Stimulated activated CD8-positive, alpha-beta memory T cell treated with anti-CD3 and anti-CD28 coated beads, Interleukin-4, amount 100 ng/mL, for 1 hour (primary cell): ENCODE results near the gene DPP7.

Experiments used
- DNase-seq, 2 donors: peaks; one replicate each; pipeline ENCODE4 v3.0.0-alpha.2; 2020; ENCODE audit warnings: low read depth in 2 of 2, low spot score in 1 of 2

Gene DPP7

DNA sequence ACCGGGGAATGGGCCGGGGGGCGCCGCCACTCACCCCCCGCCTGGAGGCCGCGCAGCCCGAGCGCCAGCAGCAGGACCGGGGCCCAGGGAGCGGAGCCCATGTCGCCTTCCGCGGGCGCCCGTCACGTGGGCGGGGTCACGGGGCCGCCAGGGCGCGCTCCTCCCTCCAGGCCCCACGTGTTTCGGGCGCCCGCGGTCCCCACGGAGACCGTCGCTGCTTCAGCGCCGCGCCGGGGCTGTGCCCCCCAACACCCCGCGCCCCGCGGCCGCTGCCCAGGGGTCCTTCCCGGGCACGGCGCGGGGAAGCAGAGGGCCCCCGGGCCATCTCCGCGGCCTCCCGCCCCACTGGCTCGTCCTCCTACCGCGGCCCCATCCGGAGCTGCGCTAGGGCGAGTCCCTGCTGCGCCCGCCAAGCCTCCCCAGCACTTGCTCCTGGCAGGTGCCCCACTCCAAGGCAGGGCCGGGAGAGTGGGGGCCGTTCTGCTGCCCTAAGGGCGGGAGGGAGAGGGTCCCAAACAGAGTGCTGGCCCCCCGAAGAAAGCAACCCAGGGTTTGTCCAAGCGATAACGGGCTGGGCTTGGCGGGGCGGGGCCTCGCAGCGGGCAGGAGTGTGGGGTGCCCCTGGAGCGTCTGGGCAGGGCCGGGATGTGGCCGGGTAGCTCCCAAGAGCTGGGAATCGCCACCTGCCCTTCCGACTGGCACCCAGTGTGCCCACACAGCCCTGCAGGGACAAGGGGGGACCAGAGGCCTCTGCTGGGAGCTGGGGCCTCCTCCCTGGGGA, at the start of gene DPP7:
Gene DPP7 (minus strand): TSS at position 121 of the 781 bp plus-strand sequence. CDS start 20 bp downstream, at position 101.
- peak; percentile 52 to 60 for DNase-seq

DNA sequence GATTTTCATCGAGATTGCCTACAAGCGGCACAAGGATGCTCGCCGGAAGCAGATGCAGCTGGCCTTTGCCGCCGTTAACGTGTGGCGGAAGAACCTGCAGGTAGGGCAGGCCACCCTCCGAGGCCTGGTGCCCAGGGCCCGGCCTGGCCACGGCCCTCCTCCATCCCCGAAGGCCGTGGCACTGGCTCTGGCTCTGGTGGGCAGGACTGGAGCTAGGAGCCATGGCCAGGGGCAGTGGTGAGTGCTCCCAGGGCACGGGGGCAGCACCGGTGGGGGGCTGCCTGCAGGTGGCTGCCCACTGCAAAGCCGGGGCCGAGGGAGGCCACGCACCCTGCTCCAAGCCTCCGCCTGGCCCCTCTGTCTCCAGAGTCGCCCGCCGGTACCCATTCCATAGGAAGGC, 49.3 kb upstream of the DPP7 start:
- DNase-seq = no peak

DNA sequence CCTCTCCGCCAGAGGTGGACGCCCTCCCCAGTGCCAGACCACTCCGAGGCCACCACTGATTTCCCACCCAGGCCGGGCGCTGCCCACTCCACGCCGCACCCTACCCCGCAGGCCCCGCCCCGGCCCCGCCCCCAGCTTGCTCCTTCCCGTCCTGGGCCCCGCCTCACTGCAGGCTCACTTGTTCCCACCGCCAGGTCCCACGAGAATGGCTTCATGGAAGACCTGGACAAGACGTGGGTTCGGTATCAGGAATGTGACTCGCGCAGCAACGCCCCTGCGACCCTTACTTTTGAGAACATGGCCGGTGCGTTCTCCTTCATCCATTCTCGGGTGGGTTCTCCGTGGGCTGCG, 48.8 kb upstream of the DPP7 start:
- no peak for DNase-seq

DNA sequence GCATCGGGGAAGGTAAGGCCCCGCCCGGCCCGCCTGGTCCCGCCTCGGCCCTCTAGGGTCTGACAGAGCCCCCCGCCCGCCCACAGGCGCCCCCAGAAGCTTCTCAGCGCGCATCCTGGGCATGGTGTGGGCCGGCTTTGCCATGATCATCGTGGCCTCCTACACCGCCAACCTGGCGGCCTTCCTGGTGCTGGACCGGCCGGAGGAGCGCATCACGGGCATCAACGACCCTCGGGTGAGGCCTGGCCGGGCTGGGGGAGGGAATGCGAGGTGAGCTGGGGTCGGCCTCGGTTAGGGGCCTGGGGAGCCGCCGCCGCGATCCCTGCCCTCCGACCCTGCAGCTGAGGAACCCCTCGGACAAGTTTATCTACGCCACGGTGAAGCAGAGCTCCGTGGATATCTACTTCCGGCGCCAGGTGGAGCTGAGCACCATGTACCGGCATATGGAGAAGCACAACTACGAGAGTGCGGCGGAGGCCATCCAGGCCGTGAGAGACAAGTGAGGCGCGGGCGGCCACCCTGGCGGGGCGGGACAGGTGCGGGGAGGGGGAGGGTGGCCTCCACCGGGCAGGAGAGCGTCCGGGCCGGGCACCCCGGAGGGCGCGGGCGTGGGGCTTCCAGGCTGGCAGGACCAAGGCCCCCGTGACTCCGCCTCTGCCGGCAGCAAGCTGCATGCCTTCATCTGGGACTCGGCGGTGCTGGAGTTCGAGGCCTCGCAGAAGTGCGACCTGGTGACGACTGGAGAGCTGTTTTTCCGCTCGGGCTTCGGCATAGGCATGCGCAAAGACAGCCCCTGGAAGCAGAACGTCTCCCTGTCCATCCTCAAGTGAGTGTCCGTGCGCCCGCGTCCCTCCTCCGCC, 48.2 kb upstream of the DPP7 start:
- no peak for DNase-seq

- no peak for DNase-seq
Measured at GRCh38 chr9:137161558-137162486, 47.3 kb upstream of the DPP7 start.

- DNase-seq = no peak
Measured at GRCh38 chr9:137160716-137161557, 46.4 kb upstream of the DPP7 start.

DNA sequence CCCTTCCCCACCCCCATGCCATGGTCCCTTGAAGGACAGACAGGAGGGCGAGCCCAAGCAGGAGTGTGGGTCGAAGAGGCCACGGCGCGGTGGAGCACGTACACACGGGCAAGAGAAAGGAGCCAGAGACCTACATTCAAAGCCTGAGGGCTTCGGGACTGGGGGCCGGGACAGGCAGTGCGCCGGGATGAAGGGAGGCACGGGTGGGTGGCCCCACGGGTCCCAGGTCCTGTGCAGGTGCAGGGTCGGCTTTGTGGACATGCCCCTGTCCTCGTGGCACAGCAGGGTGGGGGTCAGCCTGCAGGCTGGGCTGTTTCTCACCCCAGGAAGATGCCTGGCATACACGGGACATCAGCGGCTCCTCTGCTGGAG, 45.5 kb upstream of the DPP7 start:
- no peak for DNase-seq

DNA sequence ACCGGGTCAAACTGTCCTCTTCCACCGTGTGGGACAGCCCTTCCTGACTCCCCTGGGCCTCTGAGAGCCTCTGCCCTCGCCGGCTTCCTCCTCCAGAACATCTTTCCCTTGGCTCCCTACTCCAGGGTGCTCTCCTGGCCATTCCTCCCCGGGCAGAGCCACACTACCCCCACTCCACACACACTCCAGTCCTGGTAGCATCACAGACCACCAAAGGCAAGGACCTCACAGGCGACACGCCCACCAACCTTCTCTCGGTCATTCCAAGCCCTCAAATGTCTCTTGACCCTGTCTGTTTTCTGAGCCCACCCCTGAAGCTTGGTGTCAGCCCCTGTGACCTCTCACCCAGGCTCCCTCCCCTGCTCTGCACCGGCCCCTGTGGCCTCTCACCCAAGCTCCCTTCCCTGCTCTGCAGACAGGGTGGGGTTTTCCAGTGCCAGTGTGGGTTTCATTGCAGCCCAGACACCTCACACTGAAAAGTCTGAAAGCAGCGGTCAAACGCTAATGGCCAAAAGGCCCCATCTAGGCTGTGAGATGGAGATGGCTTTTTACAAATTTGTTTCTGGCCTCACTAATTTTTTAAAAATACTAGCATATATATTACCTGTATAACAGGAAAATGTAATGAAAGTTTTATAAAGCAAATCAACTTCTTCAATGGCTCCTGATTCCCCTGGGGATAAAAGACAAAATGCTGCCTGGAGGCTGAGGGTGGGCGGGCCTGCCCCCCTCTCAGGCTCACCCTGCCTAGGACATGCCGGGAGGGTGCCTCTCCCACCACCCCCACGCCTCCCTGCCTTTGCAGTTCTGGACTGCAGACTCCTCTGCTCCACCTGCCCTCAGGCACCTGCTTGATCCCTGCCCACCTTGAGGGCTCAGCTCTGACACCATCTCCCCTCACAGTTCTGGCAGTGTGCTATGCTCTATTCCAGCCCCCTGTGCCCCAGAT, 44.8 kb upstream of the DPP7 start:
- DNase-seq = no peak

DNA sequence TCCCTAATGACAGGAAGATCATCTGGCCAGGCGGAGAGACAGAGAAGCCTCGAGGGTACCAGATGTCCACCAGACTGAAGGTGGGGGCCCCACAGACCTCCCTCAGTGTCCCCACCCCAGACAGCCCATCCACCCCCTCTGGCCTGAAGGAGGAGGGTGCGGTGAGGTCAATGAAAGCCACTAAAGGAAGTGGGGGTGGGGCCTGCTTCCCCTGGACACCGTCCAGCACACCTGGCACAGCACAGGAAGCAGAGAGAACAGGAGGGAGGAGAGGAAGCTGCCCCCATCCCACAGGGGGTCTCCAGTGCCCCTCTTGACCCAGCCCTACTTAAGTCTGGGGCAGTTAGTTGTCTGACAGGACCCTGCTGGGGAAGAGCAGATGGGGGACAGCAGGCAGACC, 44.1 kb upstream of the DPP7 start:
- DNase-seq = no peak

- no peak for DNase-seq
Measured at GRCh38 chr9:137157618-137158415, 43.3 kb upstream of the DPP7 start.

- DNase-seq = peak; percentile 26 to 41
Measured at GRCh38 chr9:137156567-137157375, 42.2 kb upstream of the DPP7 start.

DNA sequence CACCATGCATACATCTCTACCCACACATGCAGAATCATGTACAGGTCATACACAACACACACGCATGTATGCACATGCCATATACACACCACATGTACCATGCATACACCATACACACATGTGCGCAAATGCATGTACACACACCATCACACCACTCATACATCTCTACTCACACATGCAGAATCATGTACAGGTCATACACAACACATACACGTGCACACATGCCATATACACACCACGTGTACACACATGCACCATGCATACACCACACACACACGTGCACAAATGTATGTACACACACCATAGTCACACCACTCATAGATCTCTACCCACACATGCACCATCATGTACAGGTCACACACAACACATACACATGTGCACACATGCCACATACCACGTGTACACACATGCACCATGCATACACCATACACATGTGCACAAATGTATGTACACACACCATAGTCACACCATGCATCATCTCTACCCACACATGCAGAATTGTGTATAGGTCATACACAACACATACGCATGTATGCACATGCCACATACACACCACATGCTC, 38.4 kb upstream of the DPP7 start:
- no peak for DNase-seq

DNA sequence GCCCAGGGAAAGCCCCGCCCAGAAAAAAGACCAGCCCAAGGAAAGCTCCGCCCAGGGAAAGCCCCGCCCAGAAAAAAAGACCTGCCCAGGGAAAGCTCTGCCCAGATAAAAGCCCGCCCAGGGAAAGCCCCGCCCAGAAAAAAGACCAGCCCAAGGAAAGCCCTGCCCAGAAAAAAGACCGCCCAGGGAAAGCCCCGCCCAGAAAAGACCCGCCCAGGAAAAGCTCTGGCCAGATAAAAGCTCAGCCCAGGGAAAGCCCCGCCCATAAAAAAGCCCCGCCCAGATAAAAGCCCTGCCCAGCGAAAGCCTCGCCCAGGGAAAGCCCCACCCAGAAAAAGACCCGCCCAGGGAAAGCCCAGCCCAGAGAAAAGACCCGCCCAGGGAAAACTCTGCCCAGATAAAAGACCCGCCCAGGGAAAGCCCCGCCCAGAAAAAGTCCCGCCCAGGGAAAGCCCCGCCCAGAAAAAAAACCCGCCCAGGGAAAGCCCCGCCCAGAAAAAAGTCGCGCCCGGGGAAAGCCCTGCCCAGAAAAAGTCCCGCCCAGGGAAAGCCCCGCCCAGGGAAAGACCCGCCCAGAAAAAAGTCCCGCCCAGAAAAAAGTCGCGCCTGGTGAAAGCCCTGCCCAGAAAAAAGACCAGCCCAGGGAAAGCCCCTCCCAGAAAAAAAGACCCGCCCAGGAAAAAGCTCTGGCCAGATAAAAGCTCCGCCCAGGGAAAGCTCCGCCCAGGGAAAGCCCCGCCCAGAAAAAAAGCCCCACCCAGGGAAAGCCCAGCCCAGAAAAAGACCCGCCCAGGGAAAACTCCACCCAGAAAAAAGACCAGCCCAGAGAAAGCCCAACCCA, 36.3 kb upstream of the DPP7 start:
- DNase-seq = no peak

DNA sequence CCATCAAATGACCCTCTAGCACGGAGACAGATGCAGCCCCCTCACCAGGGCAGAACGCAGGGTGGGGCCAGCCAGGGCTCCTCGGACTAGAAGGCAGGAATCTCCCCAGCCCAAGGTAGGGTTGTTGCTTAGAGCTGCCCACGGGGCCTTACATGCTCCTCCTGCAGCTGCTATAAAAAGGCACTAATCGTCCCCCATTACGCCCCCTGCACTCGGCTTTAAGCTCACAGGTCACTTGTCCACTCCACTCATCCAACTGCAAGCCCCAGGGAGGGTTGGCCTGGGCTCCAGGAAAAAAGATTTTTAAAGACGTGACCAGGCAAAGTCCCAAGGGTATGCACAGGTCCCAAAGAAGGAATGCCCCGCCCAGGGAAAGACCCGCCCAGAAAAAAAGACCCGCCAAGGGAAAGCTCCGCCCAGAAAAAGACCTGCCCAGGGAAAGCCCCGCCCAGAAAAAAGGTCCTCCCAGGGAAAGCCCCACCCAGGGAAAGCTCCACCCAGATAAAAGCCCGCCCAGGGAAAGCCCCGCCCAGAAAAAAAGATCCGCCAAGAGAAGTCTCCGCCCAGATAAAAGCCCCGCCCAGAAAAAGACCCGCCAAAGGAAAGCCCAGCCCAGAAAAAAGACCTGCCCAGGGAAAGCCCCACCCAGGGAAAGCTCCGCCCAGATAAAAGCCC, 35.5 kb upstream of the DPP7 start:
- no peak for DNase-seq

DNA sequence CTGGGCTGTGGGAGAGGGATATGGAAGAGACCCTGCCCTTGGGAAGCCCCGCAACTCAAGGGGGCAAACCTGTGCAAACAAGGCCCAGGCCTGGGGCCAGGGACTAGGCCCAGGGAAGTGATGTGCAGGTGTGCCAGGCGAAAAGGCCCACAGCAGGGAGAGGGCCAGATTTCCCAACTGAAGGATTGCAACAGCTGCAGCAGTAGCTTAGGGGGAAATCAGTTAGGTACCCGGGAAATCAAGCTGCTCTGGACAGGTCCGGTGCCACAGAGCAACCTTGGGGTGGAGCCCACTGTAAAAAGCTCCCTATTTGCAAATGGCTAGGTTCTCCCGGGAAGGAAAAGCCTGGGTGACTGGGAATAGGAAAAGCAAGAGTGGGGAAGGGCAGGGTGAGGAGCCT, 34.8 kb upstream of the DPP7 start:
- DNase-seq = no peak

DNA sequence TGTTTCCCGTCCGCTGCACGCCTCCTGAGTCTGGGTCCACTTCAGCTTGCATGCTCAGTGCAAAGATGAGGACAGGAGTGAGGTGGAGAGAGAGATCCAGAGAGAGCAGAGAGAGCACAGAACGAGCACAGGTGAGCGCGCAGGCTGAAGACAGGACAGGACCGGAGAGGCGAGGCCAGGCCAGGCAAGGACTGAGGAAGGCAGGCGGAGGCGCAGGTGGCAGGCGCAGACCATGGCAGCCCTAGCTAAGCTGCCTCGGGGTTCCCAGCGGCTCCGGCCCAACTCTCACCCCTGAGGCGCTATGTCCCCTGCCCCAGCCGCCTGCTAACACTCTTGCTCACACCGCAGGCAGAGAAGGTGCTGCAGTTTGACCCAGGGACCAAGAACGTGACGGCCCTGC, 34.1 kb upstream of the DPP7 start:
- DNase-seq = no peak
